RCC 7860 (cell line): Measurements from ENCODE around the gene HIVEP3.
"Not testable (repeated sequence)": the region's sequence is repeated elsewhere in the genome, so short reads cannot be mapped to it uniquely, and the experiment has no call there.

Experiments
- DNase-seq: peaks from one replicate; pipeline ENCODE4 v3.0.0-alpha.2; 2015; ENCODE audit warnings: low spot score
- FAIRE-seq: peaks from 2 replicates; lab custom pipeline; 2012; peaks lifted over from hg19 to GRCh38; lab: Jason Lieb, UNC

HIVEP3 gene

DNA sequence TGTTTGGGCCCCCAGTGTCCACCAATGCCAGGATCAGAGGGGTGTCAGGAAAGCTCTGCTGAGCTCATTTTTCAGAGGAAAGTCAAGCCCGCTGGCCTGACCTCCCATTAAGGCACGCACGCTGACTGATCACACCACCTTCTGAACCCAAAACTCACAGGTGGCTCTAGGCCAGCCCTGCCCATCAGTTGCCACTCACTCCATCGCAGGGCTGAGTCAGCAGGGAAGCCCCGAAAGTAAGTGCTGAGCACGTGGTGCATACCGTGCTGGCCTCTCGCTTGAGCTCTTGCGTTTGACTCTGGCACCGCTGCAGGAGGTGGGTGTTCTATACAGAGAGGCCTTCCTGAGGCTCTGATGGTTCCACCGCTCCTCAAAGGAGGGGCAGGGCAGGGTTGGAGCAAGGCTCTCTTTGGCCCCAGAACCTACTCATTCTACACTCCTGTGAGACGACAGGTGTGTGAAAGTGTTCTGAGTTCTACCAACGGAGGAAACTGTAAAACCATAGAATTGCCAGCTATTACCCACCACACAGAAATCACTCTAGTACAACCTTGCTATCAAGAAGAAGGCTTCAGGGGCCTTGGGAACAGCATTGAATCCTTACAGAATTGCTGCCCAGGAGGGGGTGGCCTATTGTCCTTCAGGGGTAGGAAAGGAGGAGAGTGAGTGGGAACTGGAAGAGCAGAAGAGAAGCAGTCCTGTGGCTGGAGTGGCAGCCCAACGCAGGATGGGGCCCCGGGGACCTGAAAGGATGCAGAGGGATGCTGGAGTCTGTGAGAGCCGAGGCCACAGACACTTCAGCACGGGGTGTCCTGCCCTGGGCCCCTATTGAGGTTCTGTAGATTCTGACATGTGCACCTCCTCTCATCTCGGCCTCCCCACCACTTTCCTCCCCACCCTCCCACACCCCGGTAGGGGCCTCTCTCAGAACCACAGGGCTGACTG is 219.5 kb downstream of the HIVEP3 start:
- DNase-seq, result no peak
- FAIRE-seq, result no peak

- DNase-seq, result no peak
- no peak for FAIRE-seq
Observed at GRCh38 chr1:41696381-41696780, 222.3 kb downstream of the HIVEP3 start.

DNA sequence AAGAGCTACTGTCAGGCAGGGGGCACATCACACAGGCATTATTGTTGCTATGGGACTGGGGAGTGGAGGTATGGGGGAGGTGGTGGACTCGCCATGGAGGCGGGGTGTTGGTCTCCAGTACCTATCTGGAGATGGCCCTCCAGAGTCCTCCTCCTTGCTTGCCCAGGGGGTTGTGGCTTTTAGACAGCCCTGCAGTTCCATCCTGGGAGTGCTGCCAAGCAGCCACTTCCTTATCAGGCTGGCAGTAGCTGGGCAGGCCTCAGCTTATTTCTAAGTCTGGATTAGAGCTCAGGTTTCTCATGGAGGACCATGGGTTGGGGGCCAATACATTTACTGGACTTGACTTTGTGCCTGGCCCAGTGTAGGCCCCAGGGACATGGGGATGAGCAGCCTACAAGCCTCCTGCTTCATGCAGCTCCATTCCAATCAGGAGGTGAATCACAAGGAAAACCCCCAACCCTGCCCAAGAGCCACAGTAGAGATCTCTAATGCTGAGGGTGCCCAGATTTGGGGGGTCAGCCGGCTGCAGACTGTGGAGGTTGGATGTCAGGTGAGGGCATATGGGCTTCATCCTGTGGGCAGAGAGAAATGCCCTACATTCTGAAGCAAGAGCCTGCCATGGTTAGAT is 223.5 kb downstream of the HIVEP3 start:
- no peak for FAIRE-seq
- DNase-seq, result no peak

DNA sequence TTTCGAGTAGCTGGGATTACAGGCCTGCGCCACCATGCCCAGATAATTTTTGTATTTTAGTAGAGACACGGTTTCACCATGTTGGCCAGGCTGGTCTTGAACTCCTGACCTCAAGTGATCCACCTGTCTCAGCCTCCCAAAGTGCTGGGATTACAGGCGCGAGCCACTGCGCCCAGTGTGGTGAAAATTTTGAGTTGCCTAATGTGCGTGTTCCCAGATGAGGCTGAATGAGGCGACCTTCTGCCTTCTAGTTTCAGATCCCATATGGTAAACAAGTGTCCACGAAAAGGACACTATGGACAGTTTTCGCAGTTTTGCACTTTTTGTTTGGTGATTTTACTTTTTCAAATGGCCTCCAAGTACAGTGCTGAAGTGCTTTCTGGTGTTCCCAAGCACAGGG is 226.8 kb downstream of the HIVEP3 start:
- DNase-seq, result not testable (repeated sequence)

GRCh38 chr1:41691424-41691823 is 227.3 kb downstream of the HIVEP3 start:
- FAIRE-seq (no peak), DNase-seq (no peak)

More for the DNA sequence above, 226.8 kb downstream of the HIVEP3 start:
- FAIRE-seq, result not testable (repeated sequence)

DNA sequence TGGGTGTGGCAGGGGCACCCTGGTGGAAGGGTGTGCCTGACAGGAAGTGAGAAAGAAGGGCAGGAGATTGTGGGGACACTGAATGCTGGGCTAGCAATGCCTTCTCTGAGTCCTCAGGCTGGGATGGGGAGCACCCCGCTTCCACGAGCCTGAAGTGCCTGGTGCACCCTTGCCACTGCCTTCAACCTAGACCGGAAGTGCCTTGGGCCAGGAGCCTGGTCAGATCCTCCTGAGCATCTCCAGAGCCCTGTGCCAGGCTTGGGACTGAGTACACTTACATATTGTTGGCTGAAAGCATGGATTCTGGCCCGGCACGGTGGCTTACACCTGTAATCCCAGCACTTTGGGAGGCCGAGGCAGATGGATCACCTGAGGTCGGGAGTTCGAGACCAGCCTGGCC is 228.4 kb downstream of the HIVEP3 start:
- FAIRE-seq, result no peak
- no peak for DNase-seq

DNA sequence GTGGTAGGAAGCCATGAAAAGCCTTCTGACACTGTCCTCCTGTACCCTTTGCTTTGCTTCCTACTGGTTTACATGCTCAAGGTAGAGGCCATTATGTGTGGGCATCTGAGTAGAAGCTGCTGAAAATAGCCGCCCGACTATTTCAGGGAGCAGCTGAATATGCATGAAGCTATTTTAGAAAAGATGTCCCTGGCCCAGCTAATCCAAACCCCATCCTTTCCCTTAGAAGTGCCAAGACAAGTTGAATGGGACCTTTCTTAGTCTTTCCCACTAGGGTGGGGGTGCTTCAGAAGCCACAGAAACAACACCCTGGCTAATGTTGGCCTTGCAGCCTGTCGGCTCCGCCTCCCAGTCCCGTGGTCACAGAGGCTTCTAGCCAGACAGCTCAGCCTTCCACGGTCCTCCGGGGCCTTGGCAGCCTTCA is 229.2 kb downstream of the HIVEP3 start:
- FAIRE-seq (no peak), DNase-seq (no peak)

DNA sequence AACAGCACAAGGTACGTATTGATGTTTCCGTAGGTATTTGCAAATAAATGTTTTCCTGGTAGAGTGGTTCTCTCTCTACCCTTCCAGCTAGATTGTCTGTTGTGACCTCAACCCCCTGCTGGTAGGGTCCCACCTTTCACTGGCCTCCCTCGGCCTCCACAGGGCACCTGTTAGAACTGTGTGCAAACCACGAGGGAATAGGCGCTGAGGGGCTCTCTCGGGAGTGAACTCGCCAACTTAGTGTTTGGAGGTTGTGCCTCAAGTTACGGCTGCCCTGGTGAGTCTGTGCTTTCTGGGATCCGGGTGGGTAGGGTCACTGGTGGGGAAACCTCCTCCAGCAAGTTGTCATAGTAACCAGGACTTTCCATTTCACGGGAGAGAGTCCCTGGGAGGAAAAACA is 229.6 kb downstream of the HIVEP3 start:
- DNase-seq, result no peak
- no peak for FAIRE-seq

GRCh38 chr1:41687007-41687406 is 231.7 kb downstream of the HIVEP3 start:
- DNase-seq, result no peak
- no peak for FAIRE-seq

- FAIRE-seq (no peak), DNase-seq (peak; percentile 67)
Observed at GRCh38 chr1:41683681-41684500, 234.8 kb downstream of the HIVEP3 start.

GRCh38 chr1:41682845-41683625 is 235.7 kb downstream of the HIVEP3 start:
- no peak for FAIRE-seq
- DNase-seq, result peak; percentile 43

- no peak for FAIRE-seq
Observed at GRCh38 chr1:41682149-41682548, 236.6 kb downstream of the HIVEP3 start.

GRCh38 chr1:41681331-41682098 is 237.2 kb downstream of the HIVEP3 start:
- no peak for DNase-seq
- FAIRE-seq, result no peak

More at GRCh38 chr1:41682149-41682548, 236.6 kb downstream of the HIVEP3 start:
- no peak for DNase-seq

DNA sequence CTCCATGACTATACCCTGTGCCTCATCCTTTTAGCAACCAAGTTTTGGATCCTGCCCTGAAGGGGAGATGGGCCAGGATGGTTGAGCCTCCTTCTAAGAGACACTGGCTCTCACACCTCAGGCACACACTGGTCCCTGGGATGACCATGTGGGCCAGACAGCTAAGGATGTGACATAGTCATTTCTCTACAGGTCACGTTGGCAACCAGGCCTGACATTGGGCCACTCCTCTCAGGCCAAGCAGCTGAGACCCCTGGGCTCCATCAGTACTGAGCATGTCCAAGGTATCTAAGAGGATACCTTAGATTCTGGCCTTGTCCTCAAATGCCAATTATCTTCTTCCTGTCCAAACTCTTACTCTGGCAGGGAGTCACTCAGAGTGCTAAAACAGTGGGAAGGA is 238.7 kb downstream of the HIVEP3 start:
- FAIRE-seq (no peak), DNase-seq (no peak)

GRCh38 chr1:41679531-41679930 is 239.2 kb downstream of the HIVEP3 start:
- DNase-seq, result no peak
- FAIRE-seq, result no peak

- DNase-seq, result no peak
Observed at GRCh38 chr1:41678111-41678878, 240.4 kb downstream of the HIVEP3 start.

GRCh38 chr1:41677620-41678019 is 241.1 kb downstream of the HIVEP3 start:
- no peak for FAIRE-seq

More at GRCh38 chr1:41678111-41678878, 240.4 kb downstream of the HIVEP3 start:
- FAIRE-seq, result no peak

GRCh38 chr1:41675401-41675800 is 243.3 kb downstream of the HIVEP3 start:
- DNase-seq, result no peak
- no peak for FAIRE-seq

More at GRCh38 chr1:41677620-41678019, 241.1 kb downstream of the HIVEP3 start:
- DNase-seq, result no peak

- DNase-seq, result no peak
- no peak for FAIRE-seq
Observed at GRCh38 chr1:41674522-41674921, 244.2 kb downstream of the HIVEP3 start.
